GM12873 (cell line): ENCODE results near the gene ZNF296.

Experiments used
- CTCF ChIP-seq: IDR thresholded peaks from 2 replicates; pipeline ENCODE4 v1.5.1; 2012; ENCODE audit warnings: low read depth, mild to moderate bottlenecking, moderate library complexity, low read length, control low read depth; ENCODE audit not compliant: insufficient read depth; ENCODE audit errors: missing control alignments

ZNF296 gene

GRCh38 chr19:45047188-45047797 is 29.0 kb downstream of the ZNF296 start:
- no peak for TF ChIP-seq CTCF

GRCh38 chr19:45046355-45046754 is 29.9 kb downstream of the ZNF296 start:
- no peak for TF ChIP-seq CTCF

GRCh38 chr19:45045671-45046353 is 30.5 kb downstream of the ZNF296 start:
- TF ChIP-seq CTCF: no peak

GRCh38 chr19:45041125-45041524 is 35.2 kb downstream of the ZNF296 start:
- TF ChIP-seq CTCF: no peak

GRCh38 chr19:45040059-45040771 is 36.1 kb downstream of the ZNF296 start:
- no peak for TF ChIP-seq CTCF

GRCh38 chr19:45038931-45039893 is 37.1 kb downstream of the ZNF296 start, which contains the start of gene CLASRP:
CLASRP (plus strand) TSS chr19:45039045; CDS start chr19:45040213, 1,168 bp downstream.
- no peak for TF ChIP-seq CTCF
